GM18870 (cell line): ENCODE measurements around the gene C19orf47.
"Not testable (repeated sequence)": the region's sequence is repeated elsewhere in the genome, so short reads cannot be mapped to it uniquely, and the experiment has no call there.

Source experiments
- ATAC-seq: cut with Tn5 transposase; IDR thresholded peaks from one replicate; pipeline ENCODE4 v1.9.1; 2021; ENCODE audit warnings: moderate library complexity; ENCODE audit not compliant: unreplicated experiment

Gene C19orf47

DNA sequence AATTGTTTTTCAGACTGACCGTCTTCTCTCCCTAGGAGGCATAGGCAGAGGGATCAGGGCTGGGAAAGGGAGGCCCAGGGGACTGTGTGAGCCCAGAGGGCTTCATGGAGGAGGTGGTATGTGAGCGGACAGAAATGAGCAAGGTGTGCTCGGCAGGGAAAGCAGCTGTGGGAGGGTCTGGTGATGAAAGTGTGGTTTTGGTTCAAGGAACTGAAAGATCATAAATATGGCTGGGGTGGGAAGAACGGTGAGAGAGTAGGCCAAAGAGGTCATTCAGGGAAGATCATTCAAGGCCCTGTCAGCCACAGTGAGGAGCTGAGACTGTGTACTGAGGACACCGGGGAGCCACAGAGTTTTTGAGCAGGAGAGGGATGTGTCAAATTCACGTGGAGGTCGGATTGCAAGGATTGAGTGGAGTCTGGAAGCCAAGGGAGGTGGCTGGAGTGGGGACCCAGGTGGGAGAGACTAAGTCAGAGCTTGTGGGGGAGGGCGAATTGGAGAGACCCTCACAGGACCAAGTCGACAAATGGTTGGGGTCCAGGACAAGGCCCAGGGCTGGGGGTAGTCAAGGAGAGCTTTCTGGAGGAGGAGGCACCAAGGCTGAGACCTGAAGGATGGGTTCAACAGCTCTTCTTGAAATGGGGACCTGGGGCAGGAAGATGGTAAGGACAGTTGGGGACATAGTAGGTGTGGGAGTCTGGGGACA is 7.9 kb upstream of the C19orf47 start:
- ATAC-seq: no peak

DNA sequence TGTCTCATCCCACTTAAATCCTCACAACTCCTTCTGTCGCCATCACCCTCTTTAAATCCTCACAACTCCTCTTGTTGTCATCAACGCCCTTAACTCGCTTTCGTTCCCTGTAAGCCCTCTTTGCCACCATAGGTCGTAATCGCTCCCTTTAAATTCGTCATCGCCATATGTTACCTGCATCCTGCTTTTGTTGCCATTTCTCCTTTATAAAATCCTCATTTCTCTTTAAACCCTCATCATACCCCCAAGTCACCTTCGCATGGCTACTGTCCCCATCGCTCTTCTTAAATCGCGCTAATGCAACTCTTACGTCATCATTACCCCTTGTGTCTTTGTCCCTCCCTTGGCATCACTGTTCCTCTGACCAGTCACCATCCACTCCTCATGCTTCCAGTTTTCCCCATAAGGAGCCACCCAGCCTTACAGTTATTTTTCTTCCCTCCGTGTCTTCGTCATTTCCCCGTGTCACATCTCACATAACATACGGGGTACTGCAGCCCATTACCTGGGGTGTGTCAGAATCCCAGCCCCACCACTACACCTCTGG is 837 bp upstream of the C19orf47 start:
- ATAC-seq: no peak

DNA sequence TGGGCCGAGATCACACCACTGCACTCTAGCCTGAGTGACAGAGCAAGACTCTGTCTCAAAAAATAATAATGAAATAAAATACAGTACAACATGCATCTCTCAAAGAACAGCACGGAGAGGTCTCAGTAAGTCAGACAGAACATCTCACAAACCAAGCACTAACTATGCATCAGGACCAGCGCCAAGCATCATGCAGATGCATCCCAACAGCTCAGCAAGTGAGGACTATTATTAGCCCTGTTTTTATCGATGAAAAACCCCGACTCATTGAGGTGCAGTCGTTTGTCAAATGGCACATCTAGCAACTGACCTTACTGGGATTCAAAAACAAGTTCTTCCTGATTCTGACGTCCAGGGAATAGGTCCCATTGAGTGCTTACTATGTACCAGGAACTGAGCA is 3.8 kb downstream of the C19orf47 start:
- no peak for ATAC-seq

DNA sequence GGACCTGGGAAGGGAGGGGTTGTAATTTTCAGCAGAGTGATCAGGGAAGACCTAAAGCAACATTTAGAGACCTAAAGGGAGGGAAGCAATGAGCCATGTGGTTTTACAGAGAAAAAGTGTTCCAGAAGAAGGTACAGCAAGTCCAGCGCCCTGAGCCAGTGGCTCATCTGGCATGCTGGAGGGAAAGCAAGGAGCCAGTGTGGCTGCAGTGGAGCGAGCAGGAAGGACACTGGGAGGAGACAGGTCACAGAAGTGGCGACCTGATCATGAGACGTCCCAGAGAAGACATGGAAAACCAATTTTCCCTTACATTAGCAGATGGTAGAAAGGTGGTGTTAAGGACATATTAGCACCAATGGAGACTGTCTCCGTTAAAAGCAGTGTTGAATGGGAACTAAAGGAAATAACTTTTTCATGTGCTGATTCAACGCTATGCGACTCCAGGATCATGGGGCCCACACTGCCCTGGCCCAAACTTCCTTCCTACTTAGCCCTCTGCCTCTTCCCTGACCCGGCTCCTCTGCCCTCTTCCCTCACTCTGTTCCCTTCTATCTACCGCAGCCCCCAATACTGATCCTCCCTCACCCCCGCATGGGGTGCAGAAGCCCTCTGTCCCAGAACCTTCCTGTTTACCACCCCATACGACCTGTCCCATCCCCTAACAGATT is 5.4 kb downstream of the C19orf47 start:
- no peak for ATAC-seq

DNA sequence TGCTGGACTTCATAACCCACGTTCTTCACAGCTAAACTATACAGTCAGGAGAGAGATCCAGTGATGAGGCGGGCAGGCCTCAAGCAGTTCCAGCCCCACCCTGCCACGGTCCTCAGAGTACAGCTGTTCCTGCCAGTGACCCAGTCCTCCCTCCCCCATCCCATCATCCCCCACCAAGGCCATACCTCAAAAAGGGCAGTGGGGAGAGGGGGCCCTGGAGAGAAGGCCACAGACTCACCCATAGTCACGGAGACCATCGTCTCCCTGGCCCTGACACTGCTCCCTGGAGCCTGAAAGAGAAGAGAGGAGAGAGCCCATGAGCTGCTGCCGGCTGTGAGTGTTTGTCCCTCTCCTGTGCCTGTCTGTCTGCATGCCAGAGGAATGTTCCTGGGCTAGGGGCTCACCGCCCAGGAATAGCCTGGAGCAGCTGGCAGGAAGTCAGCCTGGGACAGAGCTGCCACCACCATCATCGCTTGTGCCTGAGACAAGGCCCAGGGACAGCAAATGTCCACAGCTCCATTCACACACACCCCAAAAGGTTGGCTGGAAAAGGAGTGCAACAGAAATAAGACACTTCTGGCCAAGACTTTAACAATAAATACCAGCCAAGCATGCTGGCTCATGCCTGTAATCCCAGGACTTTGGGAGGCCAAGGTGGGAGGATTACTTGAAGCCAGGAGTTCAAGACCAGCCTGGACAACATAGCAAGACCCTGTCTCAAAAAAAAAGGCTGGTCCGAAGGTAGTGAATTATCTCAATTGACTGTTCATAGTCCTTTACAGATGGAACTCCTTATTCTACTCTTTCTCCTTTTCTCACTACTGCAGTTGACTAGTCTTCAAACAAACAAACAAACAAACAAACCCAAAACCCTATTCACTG is 6.4 kb downstream of the C19orf47 start:
- ATAC-seq: no peak

DNA sequence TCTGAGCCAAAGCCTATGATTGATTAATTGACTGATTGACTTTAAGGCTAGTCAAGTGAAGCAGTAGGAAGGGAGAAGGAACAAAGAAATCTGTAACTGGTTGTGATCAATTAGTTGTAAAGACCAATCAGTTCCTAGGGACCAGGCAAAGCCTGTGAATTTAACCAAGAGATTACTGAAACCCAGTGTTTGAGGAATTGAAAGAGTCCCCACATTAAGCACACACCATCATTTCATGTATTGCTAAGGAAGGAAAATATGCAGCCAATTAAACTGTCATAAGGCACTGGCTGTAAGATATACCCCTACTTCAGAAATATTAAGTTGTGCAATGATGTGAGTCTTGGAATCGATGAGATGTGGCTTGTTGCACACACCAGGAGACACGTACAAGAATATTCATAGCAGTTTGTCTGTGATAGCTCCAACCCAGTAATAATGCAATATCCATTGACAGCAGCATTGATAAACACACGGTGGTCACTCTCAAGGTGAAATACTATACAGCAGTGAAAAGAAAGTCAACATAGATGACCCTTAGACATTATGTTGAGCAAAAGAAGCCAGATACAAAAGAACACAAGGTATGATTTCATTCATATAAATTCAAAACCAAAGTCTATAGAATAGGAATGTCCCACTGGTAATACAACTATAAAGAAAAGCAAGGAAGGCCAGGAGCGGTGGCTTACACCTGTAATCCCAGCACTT is 9.0 kb downstream of the C19orf47 start:
- ATAC-seq: no peak

DNA sequence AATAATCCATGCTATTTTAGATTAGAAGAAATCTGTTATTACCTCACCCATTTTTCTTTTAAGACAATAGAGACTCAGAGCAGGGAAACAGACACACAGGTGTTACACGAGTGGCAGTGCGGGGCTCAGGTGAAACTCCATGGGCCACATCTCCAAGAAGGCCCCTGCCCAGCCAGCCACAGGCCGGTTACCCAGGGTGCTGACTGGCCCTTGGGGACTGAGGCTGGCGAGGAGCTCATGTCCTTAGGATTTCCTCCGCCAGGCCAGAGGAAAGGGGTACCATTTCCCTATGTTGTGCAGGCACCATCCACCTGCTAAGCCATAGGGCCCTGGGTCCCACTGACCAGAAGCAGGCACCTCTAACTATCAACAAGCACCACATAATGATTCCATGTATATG is 10.6 kb downstream of the C19orf47 start:
- ATAC-seq: no peak

DNA sequence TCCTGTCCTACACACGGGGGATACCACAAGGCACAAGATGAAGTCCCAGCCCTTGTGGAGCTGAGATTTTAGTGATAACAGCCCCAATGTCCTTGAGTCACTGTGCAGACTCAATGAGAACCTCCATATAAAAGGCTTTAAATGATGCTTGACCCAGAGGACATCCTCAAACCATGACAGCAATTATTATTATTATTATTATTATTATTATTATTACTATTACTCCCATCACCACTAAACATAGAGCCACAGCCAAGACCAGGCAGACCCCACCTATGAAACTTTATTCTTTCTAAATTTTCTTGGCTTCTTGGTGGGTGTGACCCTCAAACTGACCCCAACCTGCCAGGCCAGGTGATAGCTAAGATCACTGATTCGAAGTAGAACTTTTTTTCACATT is 11.1 kb downstream of the C19orf47 start:
- no peak for ATAC-seq

DNA sequence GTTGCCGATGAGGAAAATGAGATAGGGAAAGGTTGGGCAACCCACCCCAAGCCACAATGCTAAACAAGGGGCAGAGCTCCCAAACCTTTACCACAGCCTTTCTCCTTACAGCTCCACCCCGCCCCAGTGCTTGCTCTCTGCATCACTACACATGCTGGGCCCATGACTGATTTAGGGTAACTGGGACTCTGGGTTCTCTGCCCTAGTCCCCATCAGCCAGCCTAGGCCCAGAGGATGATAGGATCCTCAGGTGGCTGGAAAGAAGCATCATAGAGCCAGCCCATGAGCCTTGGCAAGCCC is 11.6 kb downstream of the C19orf47 start:
- ATAC-seq: no peak

DNA sequence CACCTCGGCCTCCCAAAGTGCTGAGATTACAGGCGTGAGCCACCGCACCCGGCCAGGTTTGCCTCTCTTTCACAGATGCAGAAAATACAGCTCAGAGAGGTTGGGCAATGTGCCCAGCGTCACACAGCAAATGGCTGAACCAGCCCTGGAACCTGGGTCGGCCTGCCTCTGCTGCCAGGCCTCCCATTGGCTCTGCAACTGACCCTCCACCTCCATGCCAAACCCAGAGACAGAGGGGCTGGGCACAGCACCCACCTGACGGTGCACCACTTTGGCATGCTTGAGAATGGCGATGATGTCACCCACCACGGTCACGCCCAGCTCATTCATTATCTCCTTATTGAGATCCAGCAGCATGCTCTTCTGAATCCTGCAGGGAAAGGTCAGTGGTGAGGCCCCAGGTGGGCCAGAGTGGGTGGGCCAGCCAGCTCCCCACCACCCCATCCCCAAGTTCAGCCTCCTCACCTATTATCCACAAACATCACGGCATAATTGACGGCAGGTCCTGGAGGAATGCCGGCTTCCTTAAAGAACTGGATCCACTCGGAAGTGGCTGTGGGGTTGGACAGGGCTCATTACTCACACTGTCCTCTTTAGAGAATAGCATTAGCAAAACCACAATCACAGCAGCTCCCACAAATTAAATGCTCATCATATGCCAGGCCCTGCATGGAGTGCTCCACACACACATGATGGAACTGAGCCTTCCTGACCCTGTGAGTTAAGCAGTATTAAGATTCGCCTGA is 12.2 kb downstream of the C19orf47 start:
- ATAC-seq: no peak

DNA sequence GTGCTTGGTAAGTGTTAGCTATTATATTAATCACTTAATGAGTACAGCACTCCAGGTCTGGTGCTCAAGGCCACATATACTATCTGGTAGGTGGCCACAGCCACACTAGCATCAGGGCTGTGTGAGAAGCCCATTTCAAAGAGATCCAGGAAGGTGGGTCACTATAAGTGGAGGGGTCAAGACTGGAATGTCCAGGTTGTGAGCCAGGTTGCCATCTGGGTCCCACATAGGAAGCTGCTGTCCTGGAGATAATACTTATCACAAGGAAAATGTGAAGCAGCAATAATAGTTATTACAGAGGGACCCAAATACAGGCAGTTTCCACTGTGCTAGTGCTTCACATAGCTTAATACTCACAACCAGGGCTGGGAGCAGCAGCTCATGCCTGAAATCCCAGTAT is 13.1 kb downstream of the C19orf47 start:
- ATAC-seq: no peak

DNA sequence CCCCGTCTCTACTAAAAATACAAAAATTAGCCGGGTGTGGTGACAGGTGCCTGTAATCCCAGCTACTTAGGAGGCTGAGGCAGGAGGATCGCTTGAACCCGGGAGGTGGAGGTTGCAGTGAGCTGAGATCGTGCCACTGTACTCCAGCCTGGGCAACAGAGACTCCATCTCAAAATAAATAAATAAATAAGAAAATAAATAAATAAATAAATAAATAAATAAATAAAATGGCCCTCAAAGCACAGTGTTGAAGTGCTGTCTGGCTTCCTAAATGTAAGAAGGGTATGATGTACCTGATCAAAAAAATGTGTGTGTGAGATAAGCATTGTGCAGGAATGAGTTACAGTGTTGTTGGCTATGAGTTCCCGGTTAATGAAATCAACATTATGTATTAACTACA is 15.1 kb downstream of the C19orf47 start:
- ATAC-seq: not testable (repeated sequence)

DNA sequence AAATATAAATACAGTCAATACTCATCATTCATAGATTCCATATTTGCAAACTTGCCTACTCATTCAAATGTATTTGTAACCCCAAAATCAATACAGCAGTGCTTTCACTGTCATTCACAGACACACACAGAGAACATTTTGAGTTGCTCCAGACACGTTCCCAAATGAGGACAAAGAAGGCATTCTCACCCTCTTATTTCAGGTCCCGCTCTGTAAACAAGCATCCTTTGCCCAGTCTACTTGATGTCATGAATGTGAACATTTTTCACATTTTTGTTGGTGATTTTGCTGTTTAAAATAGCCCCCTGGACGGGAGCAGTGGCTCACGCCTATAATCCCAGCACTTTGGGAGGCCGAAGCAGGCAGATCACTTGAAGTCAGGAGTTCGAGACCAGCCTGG is 15.5 kb downstream of the C19orf47 start:
- no peak for ATAC-seq

DNA sequence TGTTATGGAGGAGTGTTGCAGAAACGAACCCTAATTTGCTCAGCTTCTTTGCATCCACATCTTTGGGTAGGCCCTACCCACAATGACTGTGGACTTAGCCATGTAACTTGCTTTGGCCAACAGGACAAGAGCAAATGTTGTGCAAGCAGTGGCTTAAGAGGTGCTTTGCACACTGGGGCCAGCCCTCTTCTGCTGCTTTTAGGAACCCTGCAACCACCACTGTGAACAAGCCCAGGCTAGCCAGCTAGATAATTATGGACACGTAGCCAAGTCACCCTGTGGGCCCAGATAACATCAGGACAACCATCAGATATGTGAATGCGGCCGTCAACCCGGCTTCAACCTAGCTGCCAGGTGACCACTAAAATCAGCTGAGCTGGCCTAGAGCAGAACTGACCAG is 17.1 kb downstream of the C19orf47 start:
- ATAC-seq: no peak

DNA sequence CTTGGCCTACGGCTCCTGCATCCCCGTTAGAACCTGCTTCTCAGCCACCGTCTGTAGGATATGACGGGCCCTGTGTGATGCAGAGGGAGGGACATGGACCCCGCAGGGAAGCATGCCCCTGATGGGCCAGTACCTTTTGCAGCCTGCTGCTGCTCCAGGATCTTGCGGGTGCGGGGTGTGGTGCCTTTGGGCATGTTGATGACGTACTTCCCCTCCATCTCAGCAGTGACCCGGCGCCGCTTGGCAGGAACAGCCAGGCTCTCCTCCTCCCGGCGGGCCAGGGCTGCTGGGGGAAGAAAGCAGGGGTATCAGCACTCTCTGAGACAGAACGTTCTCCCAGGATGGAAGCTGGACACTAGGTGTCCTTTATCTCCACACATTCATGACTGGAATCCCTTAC is 22.0 kb downstream of the C19orf47 start:
- ATAC-seq: no peak

DNA sequence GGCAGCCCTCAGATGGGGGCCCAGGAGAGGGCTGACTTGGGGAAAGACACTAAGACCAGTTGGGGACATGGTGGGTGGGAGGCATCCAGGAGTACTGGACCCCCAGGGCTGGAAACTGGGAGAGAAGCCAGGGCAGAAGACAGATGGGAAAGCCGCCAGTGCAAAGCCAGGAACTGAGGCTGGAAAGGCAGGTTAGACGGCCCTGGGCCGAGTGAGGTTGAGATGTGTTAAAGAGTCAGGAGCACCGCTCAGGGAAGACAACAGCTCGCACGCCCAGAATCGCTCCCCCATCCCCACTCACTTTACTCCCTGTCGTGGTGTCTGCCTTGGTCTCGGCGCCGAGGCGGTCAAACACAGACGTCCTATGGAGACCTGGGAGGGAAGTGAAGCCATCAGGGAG is 24.5 kb downstream of the C19orf47 start:
- no peak for ATAC-seq

DNA sequence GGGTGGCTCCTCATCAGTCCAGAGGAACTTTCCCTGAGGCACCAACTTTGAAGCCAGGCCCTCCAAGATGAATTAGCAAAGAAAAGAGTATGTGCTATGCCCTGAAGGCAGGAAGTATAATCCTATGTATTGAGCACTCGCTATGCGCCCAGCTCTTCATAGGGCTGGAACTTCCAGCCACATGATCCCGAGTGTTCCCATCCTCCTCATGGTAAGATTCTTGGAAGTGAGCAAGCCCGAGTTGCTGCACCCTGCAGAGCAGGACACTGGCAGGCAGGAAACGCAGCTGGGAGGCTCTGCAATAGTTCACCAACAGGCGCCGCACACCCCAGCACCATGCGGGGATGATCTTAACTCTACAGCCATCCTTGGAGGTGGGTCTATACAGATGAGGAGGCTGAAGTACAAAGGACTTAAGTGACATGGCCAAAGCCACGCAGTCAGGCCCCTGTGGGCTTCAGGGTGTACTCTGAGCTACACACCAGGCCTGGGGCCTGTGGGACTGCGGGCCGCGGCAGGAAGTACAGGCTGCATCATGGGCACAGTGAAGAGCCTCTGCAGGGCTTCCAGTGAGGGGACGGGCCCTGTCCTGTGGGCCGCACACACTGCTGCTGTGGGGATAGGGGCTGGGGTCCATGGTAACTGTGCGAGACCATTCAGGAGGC is 25.1 kb downstream of the C19orf47 start:
- no peak for ATAC-seq

DNA sequence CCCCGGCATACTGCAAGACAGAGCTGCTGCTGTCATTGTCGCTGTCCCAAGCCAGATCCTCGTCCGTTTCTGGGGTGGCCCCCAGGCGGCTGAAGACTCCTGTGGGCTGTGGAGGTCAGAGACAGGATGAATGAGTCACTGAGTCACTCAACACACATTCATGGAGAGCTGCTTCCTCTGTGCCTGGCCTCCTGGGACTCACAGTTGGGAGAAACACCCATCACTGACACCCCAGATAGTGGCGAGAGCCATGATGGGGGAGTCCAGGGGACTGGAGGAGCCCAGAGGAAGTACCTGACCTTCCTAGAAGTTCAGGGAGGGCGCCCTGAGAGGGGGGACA is 26.0 kb downstream of the C19orf47 start:
- no peak for ATAC-seq

DNA sequence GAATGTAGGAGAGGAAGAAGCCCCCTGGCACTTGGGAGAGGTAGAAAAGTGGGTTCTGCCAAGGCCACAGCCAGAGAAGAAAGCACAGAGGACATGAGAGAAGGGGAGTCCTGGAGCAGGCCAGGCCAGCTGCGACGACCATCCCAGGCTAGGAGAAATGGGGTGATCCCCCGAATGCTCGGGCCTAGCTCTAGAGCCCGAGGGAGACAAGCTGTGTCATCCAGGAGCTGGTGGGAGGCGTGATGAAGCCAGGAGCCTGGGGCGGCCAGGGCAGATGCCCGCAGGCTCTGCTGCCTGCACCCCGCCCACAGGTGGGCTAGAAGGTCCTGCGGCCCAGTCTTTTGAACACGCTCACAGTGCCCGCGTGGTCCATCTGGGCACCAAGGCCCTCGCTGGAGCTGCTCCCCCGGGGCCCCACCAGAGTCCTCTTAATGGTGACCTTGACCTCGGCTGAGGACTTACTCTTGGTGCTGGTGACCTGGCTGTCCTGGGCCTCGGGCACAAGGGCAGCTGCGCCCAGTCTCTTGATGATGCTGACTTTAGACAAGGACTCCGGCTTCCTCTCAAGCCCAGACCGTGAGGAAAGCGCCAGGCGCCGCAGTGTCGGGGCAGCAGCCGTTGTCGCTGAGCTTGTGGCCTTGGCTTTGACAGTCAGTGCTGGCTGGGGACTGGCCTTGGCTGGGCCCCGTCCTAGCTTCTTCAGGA is 26.5 kb downstream of the C19orf47 start:
- no peak for ATAC-seq
